Ascending aorta (tissue), 2 donors: Measurements from ENCODE around the gene AHCTF1. TPM values are rescaled to one million over a fixed set of nuclear protein-coding genes. Genes with fewer than 3 reads are reported as not detected.

Experiments
- DNase-seq, 2 donors: peaks; one replicate each; pipeline ENCODE4 v3.0.0-alpha.2; 2019; ENCODE audit warnings: low spot score in 2 of 2
- H3K27ac ChIP-seq, 2 donors: fragments of 200-600 bp; sonication (generic); one replicate each; pipeline ENCODE4 v1.5.1; 2016 to 2017; ENCODE audit warnings: mild to moderate bottlenecking in 1 of 2
- H3K27me3 ChIP-seq: fragments of 200-600 bp; sonication (generic); one replicate; pipeline ENCODE4 v1.5.1; 2017
- H3K36me3 ChIP-seq, 2 donors: fragments of 200-600 bp; sonication (generic); one replicate each; pipeline ENCODE4 v1.5.1; 2016
- H3K4me1 ChIP-seq, 2 donors: fragments of 200-600 bp; sonication (generic); one replicate each; pipeline ENCODE4 v1.5.1; 2016 to 2017; ENCODE audit warnings: mild to moderate bottlenecking in 1 of 2
- H3K4me3 ChIP-seq, 2 donors: fragments of 200-600 bp; sonication (generic); one replicate each; pipeline ENCODE4 v1.5.1; 2016 to 2017; ENCODE audit warnings: mild to moderate bottlenecking in 1 of 2
- H3K9me3 ChIP-seq, 2 donors: fragments of 200-600 bp; sonication (generic); one replicate each; pipeline ENCODE4 v1.5.1; 2016
- CTCF ChIP-seq, 3 experiments: fragments of 200-600 bp in 2 of 3; fragments of 450-650 bp in 1 of 3; sonication (generic) in 2 of 3; IDR thresholded peaks; one replicate each; pipeline ENCODE4 v1.5.1; 2016 to 2019; ENCODE audit warnings: antibody characterized with exemption in 3 of 3, mild to moderate bottlenecking in 1 of 3, moderate library complexity in 1 of 3
- intact Hi-C: fragments of 100-400 bp; cut with DNase I; formaldehyde crosslinking; loops from one replicate; pipeline ENCODE4 v1.15.1; 2023
- total RNA-seq: library from RNA; depleted of rRNA; stranded (reverse); fragments of >200 nt; gene quantifications from one replicate; pipeline ENCODE4 v1.1.0, GENCODE V29; 2016

AHCTF1 gene
- total RNA-seq, 1 donor from 2014 or later: 16.5 TPM

- intact Hi-C loops: no loop called here
- no peaks in the 10 kb centered on the region for H3K4me1 ChIP-seq
- H3K4me3 ChIP-seq: no peak overlapping the region
- no peaks in the 10 kb centered on the region for H3K36me3 ChIP-seq
- TF ChIP-seq CTCF (IDR thresholded peaks at IDR 0.05): no peak
- no peaks in the 10 kb centered on the region for H3K27me3 ChIP-seq
- no peaks in the 10 kb centered on the region for H3K9me3 ChIP-seq
- no peak overlapping the region for H3K27ac ChIP-seq
- DNase-seq: no peak
These were observed 142.1 kb downstream of the AHCTF1 start for GRCh38 chr1:246789454-246790339.

Other genes with a start within 250 kb of the AHCTF1 start
- gene SCCPDH, start 207.5 kb downstream of the AHCTF1 start, total RNA-seq: 8.6 TPM
- not detected for gene ZNF695, start 76.1 kb upstream of the AHCTF1 start, total RNA-seq
- not detected for gene ZNF670, start 146.9 kb upstream of the AHCTF1 start, total RNA-seq
- 0.64 TPM for gene ZNF669, start 172.4 kb upstream of the AHCTF1 start, total RNA-seq
- 33.1 TPM for gene ZNF124, start 240.1 kb upstream of the AHCTF1 start, total RNA-seq